ENCODE measurements around the gene TPM1.

TPM1 gene

GRCh38 chr15:63016234-63016633, 26.3 kb upstream of the TPM1 start:
- DNase-seq (ENCODE audit: low read depth): no peak

- DNase-seq (ENCODE audit: low read depth): no peak
Observed at GRCh38 chr15:63018639-63019038, 23.9 kb upstream of the TPM1 start.

GRCh38 chr15:63019511-63020109, 22.9 kb upstream of the TPM1 start:
- DNase-seq (ENCODE audit: low read depth): no peak

- DNase-seq (ENCODE audit: low read depth): no peak
Observed at GRCh38 chr15:63020128-63020527, 22.4 kb upstream of the TPM1 start.

- DNase-seq (ENCODE audit: low read depth): no peak
Observed at GRCh38 chr15:63020759-63021430, 21.7 kb upstream of the TPM1 start.

- no peak for DNase-seq (ENCODE audit: low read depth)
Observed at GRCh38 chr15:63022181-63022580, 20.4 kb upstream of the TPM1 start.

- DNase-seq (ENCODE audit: low read depth): no peak
Observed at GRCh38 chr15:63022663-63023062, 19.9 kb upstream of the TPM1 start.

GRCh38 chr15:63023351-63023945, 19.1 kb upstream of the TPM1 start:
- no peak for DNase-seq (ENCODE audit: low read depth)

- DNase-seq (ENCODE audit: low read depth): no peak
Observed at GRCh38 chr15:63025460-63025859, 17.1 kb upstream of the TPM1 start.

- DNase-seq (ENCODE audit: low read depth): no peak
Observed at GRCh38 chr15:63027646-63028045, 14.9 kb upstream of the TPM1 start.

GRCh38 chr15:63028442-63029110, 14.0 kb upstream of the TPM1 start:
- DNase-seq (ENCODE audit: low read depth): no peak

- no peak for DNase-seq (ENCODE audit: low read depth)
Observed at GRCh38 chr15:63029676-63030075, 12.9 kb upstream of the TPM1 start.

GRCh38 chr15:63030101-63030551, 12.4 kb upstream of the TPM1 start:
- DNase-seq (ENCODE audit: low read depth): no peak

- no peak for DNase-seq (ENCODE audit: low read depth)
Observed at GRCh38 chr15:63034578-63034977, 8.0 kb upstream of the TPM1 start.

GRCh38 chr15:63035253-63035652, 7.3 kb upstream of the TPM1 start:
- no peak for DNase-seq (ENCODE audit: low read depth)

GRCh38 chr15:63035977-63036376, 6.6 kb upstream of the TPM1 start:
- no peak for DNase-seq (ENCODE audit: low read depth)

- DNase-seq (ENCODE audit: low read depth): no peak
Observed at GRCh38 chr15:63037976-63038720, 4.4 kb upstream of the TPM1 start.

- DNase-seq (ENCODE audit: low read depth): no peak
Observed at GRCh38 chr15:63038926-63039673, 3.4 kb upstream of the TPM1 start.

GRCh38 chr15:63039811-63040210, 2.7 kb upstream of the TPM1 start:
- DNase-seq (ENCODE audit: low read depth): no peak

- DNase-seq (ENCODE audit: low read depth): no peak
Observed at GRCh38 chr15:63040509-63040908, 2.0 kb upstream of the TPM1 start.

- DNase-seq (ENCODE audit: low read depth): no peak
Observed at GRCh38 chr15:63040954-63041353, 1.6 kb upstream of the TPM1 start.

All from stimulated activated CD8-positive, alpha-beta memory T cell treated with anti-CD3 and anti-CD28 coated beads, Interleukin-15, amount 100 ng/mL, for 24 hours (primary cell).